GM23248 (cell line): Measurements from ENCODE around the gene RERE. TPM values are rescaled to one million over a fixed set of nuclear protein-coding genes. Genes with fewer than 3 reads are reported as not detected.

Experiments used
- DNase-seq: peaks from one replicate; pipeline ENCODE4 v3.0.0-alpha.2; 2015
- H2AFZ ChIP-seq: fragments of 200-600 bp; sonication (generic); 2 replicates; pipeline ENCODE4 v1.6.1; 2016; ENCODE audit warnings: antibody characterized with exemption
- H3F3A ChIP-seq: fragments of 200-600 bp; sonication (generic); 2 replicates; pipeline ENCODE4 v1.6.1; 2016; ENCODE audit warnings: mild to moderate bottlenecking, antibody characterized with exemption, mixed run types; ENCODE audit not compliant: insufficient read depth
- H3K27ac ChIP-seq: fragments of 200-600 bp; sonication (generic); 2 replicates; pipeline ENCODE4 v1.5.1; 2016; ENCODE audit warnings: mild to moderate bottlenecking
- H3K27me3 ChIP-seq: fragments of 200-600 bp; sonication (generic); replicated peaks from 2 replicates; pipeline ENCODE4 v1.6.1; 2016; ENCODE audit warnings: mild to moderate bottlenecking; ENCODE audit not compliant: insufficient read depth
- H3K36me3 ChIP-seq: fragments of 200-600 bp; sonication (generic); 2 replicates; pipeline ENCODE4 v1.6.1; 2016; ENCODE audit warnings: low read depth, mild to moderate bottlenecking
- H3K4me1 ChIP-seq: fragments of 200-600 bp; sonication (generic); 2 replicates; pipeline ENCODE4 v1.6.1; 2016; ENCODE audit warnings: mild to moderate bottlenecking; ENCODE audit not compliant: insufficient read depth
- H3K4me2 ChIP-seq: fragments of 200-600 bp; sonication (generic); one replicate; pipeline ENCODE4 v1.6.1; 2016; ENCODE audit warnings: mild to moderate bottlenecking; ENCODE audit not compliant: unreplicated experiment
- H3K4me3 ChIP-seq: fragments of 200-600 bp; sonication (generic); 2 replicates; pipeline ENCODE4 v1.5.1; 2016; ENCODE audit warnings: mild to moderate bottlenecking
- H3K79me2 ChIP-seq: fragments of 200-600 bp; sonication (generic); 2 replicates; pipeline ENCODE4 v1.6.1; 2016; ENCODE audit warnings: mild to moderate bottlenecking; ENCODE audit not compliant: insufficient read depth
- H3K9ac ChIP-seq: fragments of 200-600 bp; sonication (generic); 2 replicates; pipeline ENCODE4 v1.6.1; 2016; ENCODE audit warnings: mild to moderate bottlenecking
- H3K9me2 ChIP-seq: fragments of 200-600 bp; sonication (generic); 2 replicates; pipeline ENCODE4 v1.6.1; 2016; ENCODE audit warnings: mixed run types, mild to moderate bottlenecking, moderate library complexity; ENCODE audit not compliant: insufficient read depth
- H3K9me3 ChIP-seq: fragments of 200-600 bp; sonication (generic); one replicate; pipeline ENCODE4 v1.6.1; 2017; ENCODE audit warnings: low read depth
- H4K20me1 ChIP-seq: fragments of 200-600 bp; sonication (generic); 2 replicates; pipeline ENCODE4 v1.6.0; 2016; ENCODE audit not compliant: insufficient read depth
- EZH2 ChIP-seq: fragments of 200-600 bp; sonication (generic); IDR thresholded peaks from 2 replicates; pipeline ENCODE4 v1.6.1; 2018; ENCODE audit warnings: antibody characterized with exemption, mild to moderate bottlenecking; ENCODE audit not compliant: insufficient read depth, poor library complexity, severe bottlenecking
- EZH2phosphoT487 ChIP-seq: fragments of 200-600 bp; sonication (generic); IDR thresholded peaks from 2 replicates; pipeline ENCODE4 v1.6.1; 2018; ENCODE audit warnings: antibody characterized with exemption, moderate library complexity, mild to moderate bottlenecking, low read depth; ENCODE audit not compliant: insufficient read depth
- WGBS, 2 experiments: methylation state at CpG; one replicate each; pipeline ENCODE4 v1.1.6; 2015 to 2017; ENCODE audit warnings: low lambda C conversion rate in 2 of 2, low coverage in 1 of 2; ENCODE audit errors: missing lambda C conversion rate in 2 of 2; 5-methylcytosine and 5-hydroxymethylcytosine counted together
- in situ Hi-C: fragments of 300-500 bp; cut with MboI; formaldehyde crosslinking; loops from 2 replicates; pipeline ENCODE4 v1.15.0; 2020
- polyA plus RNA-seq: library from polyadenylated mRNA; unstranded; fragments of >200 nt; fragmentation: Nextera tagmentation; extraction: Ambion mirVana; gene quantifications from 2 replicates; pipeline ENCODE4 v1.2.1, GENCODE V29; 2016
- total RNA-seq: library from RNA; depleted of rRNA; stranded (reverse); fragments of >200 nt; shearing (Covaris generic); gene quantifications from 2 replicates; pipeline ENCODE4 v1.2.3, GENCODE V29; 2014

RERE gene
- total and polyA plus RNA-seq, 2 experiments from 2014 or later, result 26.0 to 26.2 TPM

GRCh38 chr1:8662380-8663072 is 154.9 kb downstream of the RERE start:
- Histone ChIP-seq H3K27me3 (no peaks in the 10 kb centered on the region), H3K27ac (peak overlapping the region; percentile 87), H3K36me3 (no peaks in the 10 kb centered on the region), H3K9me2 (no peaks in the 10 kb centered on the region), H3K4me1 (peaks cover 53% of the 10 kb centered on the region), H4K20me1 (no peaks in the 10 kb centered on the region), H3K79me2 (peaks cover 72% of the 10 kb centered on the region), H2AFZ (no peak overlapping the region), H3K4me3 (no peak overlapping the region), H3K9me3 (no peaks in the 10 kb centered on the region), H3F3A (peaks cover 52% of the 10 kb centered on the region), H3K9ac (peak overlapping the region; percentile 69; the same call in 1 of the 2 replicates), H3K4me2 (peak overlapping the region; percentile 82)
- 88 to 97% methylated on average over 4 of the region's 4 CpGs for WGBS, 2 experiments
- no peak for TF ChIP-seq EZH2phosphoT487
- no peak for TF ChIP-seq EZH2
- in situ Hi-C loops, result no loop called here
- DNase-seq, result no peak

- peak; percentile 89 for DNase-seq
- H3K9me3 ChIP-seq, result no peaks in the 10 kb centered on the region
- H3K27me3 ChIP-seq, result no peaks in the 10 kb centered on the region
- no peaks in the 10 kb centered on the region for H3K9me2 ChIP-seq
- TF ChIP-seq EZH2 (no peak), EZH2phosphoT487 (no peak)
- H3K9ac ChIP-seq, result peak overlapping the region; percentile 69
- in situ Hi-C loops, result no loop called here
- no peak overlapping the region for H2AFZ ChIP-seq
- peak overlapping the region; percentile 11 for H3K4me3 ChIP-seq
- no peaks in the 10 kb centered on the region for H4K20me1 ChIP-seq
- peaks cover 72% of the 10 kb centered on the region for H3K79me2 ChIP-seq
- H3K4me2 ChIP-seq, result peak overlapping the region; percentile 82
- peak overlapping the region; percentile 87 for H3K27ac ChIP-seq
- WGBS, 2 experiments, result 12 to 19% methylated on average over 8 of the region's 8 CpGs
- no peaks in the 10 kb centered on the region for H3K36me3 ChIP-seq
- peaks cover 53% of the 10 kb centered on the region for H3K4me1 ChIP-seq
- H3F3A ChIP-seq, result peaks cover 53% of the 10 kb centered on the region
These were observed 156.0 kb downstream of the RERE start for GRCh38 chr1:8661185-8662110.

- Histone ChIP-seq H3K9me2 (no peaks in the 10 kb centered on the region), H3K9ac (peak overlapping the region; percentile 69), H3K9me3 (no peaks in the 10 kb centered on the region), H2AFZ (0 out of 2 replicates have a peak overlapping the region, but pooled peaks have one; percentile 14), H3K4me1 (peaks cover 53% of the 10 kb centered on the region), H3K4me3 (peak overlapping the region; percentile 60), H3K79me2 (peaks cover 72% of the 10 kb centered on the region), H3K36me3 (no peaks in the 10 kb centered on the region), H4K20me1 (no peaks in the 10 kb centered on the region), H3K4me2 (peak overlapping the region; percentile 82), H3K27me3 (no peaks in the 10 kb centered on the region), H3K27ac (peak overlapping the region; percentile 87), H3F3A (peaks cover 53% of the 10 kb centered on the region)
- in situ Hi-C loops, result no loop called here
- 0% methylated on average over 5 of the region's 5 CpGs for WGBS, 2 experiments
- TF ChIP-seq EZH2 (no peak), EZH2phosphoT487 (no peak)
- peak; percentile 96 for DNase-seq
These were observed 157.0 kb downstream of the RERE start for GRCh38 chr1:8660411-8660828.

GRCh38 chr1:8659593-8659992 is 157.8 kb downstream of the RERE start:
- in situ Hi-C loops, result no loop called here
- Histone ChIP-seq H3K79me2 (peaks cover 69% of the 10 kb centered on the region), H3K4me2 (peak overlapping the region; percentile 82), H3K4me3 (peak overlapping the region; percentile 60; the same call in 1 of the 2 replicates), H4K20me1 (no peaks in the 10 kb centered on the region), H3K9me3 (no peaks in the 10 kb centered on the region), H3K27ac (peak overlapping the region; percentile 87), H3K9me2 (no peaks in the 10 kb centered on the region), H3F3A (peaks cover 53% of the 10 kb centered on the region), H3K4me1 (peaks cover 53% of the 10 kb centered on the region), H2AFZ (no peak overlapping the region), H3K27me3 (no peaks in the 10 kb centered on the region), H3K36me3 (no peaks in the 10 kb centered on the region), H3K9ac (peak overlapping the region; percentile 69)
- no peak for DNase-seq
- TF ChIP-seq EZH2phosphoT487, result no peak
